SK-N-MC (cell line): Measurements from ENCODE around the gene ZNF493.

Source experiments
- EZH2 ChIP-seq: fragments of 200-600 bp; sonication (generic); IDR thresholded peaks from one replicate; pipeline ENCODE4 v1.6.1; 2017; ENCODE audit warnings: antibody characterized with exemption
- FOXP2 ChIP-seq: optimal IDR thresholded peaks from 2 replicates; pipeline ENCODE3; 2011; ENCODE audit warnings: mild to moderate bottlenecking, moderate library complexity; ENCODE audit not compliant: insufficient read depth; ENCODE audit errors: extremely low read length, control extremely low read depth

DNA sequence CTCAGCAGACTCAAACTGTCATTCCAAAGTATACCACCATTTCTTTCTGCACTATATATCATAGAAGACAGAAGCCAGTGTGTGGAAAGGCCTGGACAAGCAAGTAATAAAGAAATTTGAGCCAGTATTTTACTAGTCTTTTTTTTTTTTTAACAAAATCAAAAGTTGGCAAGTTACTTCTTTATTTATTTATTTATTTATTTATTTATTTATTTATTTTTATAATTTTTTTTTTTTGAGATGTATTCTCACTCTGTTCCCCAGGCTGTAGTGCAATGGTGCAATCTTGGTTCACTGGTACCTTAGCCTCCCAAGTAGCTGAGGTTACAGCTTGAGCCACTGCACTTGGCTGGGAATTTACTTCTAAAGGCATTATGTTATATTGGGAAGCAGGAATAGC, 25.3 kb downstream of the ZNF493 start:
- TF ChIP-seq EZH2 (no peak), FOXP2 (no peak)
